ENCODE results near the gene SKOR2. TPM values are rescaled to one million over a fixed set of nuclear protein-coding genes. Genes with fewer than 3 reads are reported as not detected.
A peak's percentile ranks its signal among the peaks of the same experiment; 100 is the strongest.
"Not testable (repeated sequence)": the region's sequence is repeated elsewhere in the genome, so short reads cannot be mapped to it uniquely, and the experiment has no call there.

The SKOR2 gene
- total RNA-seq, 1 experiment from 2014 or later: not detected

- peak; percentile 36 for DNase-seq (ENCODE audit: low read depth)
Measured at GRCh38 chr18:47254341-47254939, 3.0 kb upstream of the SKOR2 start.

GRCh38 chr18:47253101-47253654 lies 1.7 kb upstream of the SKOR2 start:
- no peak for DNase-seq (ENCODE audit: low read depth)

DNA sequence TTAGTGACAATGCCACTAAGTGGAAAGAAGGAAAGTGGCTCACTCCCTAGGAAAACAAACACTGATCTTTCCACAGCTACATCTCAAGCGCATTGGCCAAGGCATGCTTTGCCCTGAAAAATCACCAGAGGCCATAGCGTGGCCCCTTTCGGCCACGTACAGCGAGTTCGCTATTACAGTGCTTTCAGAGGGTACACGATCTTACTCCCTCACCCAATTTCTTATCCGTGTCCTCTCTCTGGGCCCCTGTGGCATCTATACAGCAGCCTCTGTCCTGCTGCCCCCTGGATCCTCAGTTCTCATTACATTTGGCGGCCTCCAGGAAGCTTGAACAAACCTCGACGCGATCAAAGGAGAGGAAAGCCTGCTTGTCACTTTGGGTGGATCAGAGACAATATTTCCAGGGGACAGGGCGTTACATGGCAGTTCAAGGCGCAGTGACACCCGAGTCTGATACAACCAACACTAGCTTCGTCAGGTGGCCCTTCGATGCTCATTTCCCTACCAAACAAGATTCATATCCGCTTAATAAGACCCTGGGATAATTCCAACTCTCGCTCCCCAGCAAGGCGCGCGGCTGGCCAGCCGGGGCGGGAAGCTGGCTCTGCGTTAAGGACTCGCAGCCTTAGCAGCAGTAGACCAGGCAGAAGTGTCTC lies 941 bp downstream of the SKOR2 start:
- no peak for DNase-seq (ENCODE audit: low read depth)

DNA sequence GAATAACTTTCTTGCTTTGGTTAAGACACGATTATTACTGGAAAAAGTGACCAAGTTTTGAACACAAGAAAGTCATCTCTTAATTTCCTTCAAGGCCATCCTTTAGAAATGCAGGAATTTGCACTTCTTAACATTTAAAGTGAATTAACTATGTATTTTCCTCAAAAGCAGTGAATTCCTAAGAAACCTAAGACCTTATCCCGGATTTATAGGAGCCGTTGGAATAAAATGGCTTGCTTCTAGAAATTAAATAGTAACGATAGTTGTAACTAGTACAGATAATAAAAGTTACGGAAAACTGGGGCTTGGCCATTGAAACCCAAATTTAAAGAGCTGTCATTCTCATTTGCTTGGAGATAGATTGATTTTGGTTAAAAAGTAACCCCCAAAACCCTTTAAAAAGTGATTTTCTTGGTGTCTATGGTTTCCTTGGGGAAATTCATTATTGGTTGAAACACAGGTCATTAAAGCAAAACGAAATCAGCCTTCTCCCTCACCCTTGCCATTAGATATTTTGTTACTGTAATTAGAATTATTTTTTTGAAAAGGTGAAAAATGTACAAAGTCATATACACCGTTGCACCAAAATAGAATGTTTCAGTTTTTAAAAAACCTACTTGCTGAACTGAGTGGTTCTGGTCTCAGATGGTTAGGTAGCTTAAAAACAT lies 2.0 kb downstream of the SKOR2 start:
- DNase-seq (ENCODE audit: low read depth): no peak

- no peak for DNase-seq (ENCODE audit: low read depth)
Measured at GRCh38 chr18:47248604-47249313, 2.7 kb downstream of the SKOR2 start.

DNA sequence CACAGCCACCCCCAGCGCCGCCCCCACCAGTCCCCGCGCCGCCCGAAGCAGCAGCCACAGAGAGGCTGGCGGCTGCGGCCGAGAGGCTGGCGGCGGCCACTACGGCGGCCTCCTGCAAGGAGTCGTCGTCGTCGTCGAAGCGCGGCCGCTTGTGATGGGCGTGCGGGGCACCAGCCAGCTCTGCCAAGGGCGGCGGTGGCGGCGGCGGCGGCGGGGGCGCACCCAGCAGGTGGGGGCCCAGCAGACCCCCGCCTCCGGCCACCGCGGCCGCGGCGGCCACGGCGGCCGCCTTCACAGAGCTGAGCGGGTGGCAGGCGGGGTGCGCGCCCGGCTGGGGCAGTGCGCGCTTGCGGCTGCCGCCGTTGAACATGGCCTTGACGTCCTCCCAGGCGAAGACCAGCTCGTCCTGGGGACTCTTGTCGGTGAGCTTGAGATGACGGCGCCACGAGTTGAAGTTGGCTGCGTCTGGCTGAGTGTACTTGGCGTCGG lies 3.3 kb downstream of the SKOR2 start:
- DNase-seq (ENCODE audit: low read depth): no peak

GRCh38 chr18:47247416-47248114 lies 3.9 kb downstream of the SKOR2 start:
- DNase-seq (ENCODE audit: low read depth): no peak

GRCh38 chr18:47247036-47247415 lies 4.4 kb downstream of the SKOR2 start:
- DNase-seq (ENCODE audit: low read depth): no peak

GRCh38 chr18:47246027-47246971 lies 5.2 kb downstream of the SKOR2 start:
- DNase-seq (ENCODE audit: low read depth): no peak

DNA sequence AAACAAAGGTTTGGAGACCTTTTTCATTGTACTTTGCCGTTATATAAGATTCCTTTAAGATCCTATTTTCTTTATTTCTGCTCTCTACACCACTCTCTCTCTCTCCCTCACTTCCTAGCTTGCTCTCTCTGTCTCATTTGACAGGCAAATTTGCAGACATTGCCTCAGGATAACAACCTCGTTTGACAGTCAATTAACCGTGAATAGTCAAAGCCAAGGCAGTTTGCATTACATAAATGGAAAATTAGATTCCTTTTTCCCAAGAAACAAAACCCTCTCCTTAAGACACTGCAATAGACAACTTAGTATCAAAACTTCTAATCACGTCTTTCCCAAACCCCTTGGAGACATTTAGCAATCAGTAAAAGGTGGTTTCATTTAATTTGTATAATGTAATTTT lies 7.4 kb downstream of the SKOR2 start:
- DNase-seq (ENCODE audit: low read depth): no peak

DNA sequence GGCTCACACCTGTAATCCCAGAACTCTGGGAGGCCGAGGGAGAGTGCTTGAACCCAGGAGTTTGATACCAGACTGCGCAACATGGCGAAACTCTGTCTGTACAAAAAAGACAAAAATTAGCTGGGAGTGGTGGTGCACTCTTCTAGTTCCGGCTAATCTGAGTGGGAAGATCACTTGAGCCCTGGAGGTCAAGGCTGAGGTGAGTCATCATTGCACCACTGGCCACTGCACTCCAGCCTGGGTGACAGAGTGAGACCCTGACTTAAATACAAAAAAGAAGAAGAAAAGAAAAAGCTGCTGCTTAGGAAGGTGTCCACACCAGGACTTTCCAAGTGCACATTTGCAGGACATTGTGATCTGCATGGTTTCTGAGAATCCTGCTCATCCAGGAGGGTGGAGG lies 16.4 kb downstream of the SKOR2 start:
- DNase-seq (ENCODE audit: low read depth): no peak

- no peak for DNase-seq (ENCODE audit: low read depth)
Measured at GRCh38 chr18:47226660-47227059, 24.8 kb downstream of the SKOR2 start.

GRCh38 chr18:47215554-47216138 lies 35.8 kb downstream of the SKOR2 start:
- peak; percentile 46 for DNase-seq (ENCODE audit: low read depth)

DNA sequence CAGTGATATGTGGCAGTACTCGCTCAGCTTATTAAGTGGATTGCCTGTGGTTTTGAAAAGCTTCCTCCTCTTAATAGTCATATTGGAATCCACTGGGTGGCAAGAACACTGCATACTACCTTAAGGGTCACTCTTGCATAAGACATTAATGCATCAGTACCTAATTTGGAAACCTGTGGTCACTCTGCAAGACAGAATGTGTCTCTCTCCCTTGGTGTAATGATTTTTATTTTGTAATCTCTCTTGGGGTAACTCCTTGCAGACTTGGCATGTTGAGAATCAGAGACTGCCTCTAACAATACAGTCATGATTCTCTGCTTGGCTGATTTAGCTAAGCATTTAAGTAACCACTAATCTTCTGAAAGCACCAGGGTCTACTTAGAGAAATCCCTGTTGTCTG lies 42.3 kb downstream of the SKOR2 start:
- DNase-seq (ENCODE audit: low read depth): no peak

DNA sequence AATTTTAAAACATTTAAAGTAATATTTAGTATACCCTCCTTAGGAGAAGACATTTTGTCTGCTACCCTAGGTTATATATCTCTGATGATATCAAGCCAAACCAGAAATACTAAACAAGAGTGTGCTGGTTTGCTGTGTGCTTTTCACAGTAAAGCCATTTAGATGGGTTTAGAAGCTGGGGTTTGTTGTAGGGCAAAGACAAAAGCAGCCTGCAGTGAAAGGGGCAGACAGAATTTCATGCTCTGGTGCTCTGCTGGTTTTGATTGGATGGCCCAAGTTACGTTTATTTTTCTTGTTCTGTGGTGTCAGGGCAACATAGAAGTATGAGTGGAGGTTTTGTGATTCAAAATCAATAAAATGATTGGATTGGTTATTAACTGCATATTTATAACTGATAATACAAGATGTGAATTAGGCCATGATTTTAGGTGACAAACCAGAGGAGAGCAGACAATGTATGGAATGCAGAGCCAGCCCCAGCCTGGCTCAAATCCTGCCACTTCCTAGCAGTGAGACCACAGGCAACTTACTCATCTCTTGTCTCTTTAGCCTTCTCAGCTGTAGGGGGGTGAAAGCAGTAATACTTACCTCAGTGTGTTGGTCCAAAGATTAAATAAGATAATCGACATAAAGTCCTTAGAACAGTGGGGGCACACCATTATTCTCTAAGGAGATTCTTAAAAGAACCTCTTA lies 44.4 kb downstream of the SKOR2 start:
- DNase-seq (ENCODE audit: low read depth): no peak

DNA sequence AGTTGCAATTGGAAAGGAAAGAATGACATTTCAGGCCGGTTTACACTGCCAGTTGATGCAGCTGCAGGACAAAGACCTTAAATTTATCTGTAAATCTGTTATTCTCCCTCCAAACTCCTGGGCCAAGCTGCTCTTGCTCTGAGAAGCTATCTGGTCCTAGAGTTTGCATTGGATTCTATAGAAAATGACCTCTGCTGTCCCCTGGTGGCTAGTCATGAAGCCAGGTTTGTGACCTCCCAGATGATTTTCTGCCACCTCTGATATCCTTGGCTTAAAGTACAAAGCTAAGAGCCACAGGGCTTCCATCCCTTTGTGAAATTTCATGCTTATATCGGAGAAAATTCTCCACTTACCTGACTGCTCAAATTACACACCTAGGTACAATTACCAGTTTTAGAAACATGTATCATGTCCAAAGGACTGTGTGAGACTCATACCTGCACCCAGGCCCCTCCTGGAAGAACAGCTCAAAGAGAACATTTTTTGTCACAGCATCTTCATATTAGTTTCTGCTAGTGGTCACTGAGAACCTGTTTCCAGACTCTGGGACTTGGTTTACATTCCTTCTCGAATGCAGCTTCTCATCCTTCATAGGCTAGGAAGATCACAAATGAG lies 46.4 kb downstream of the SKOR2 start:
- peak; percentile 32 for DNase-seq (ENCODE audit: low read depth)

GRCh38 chr18:47203626-47204464 lies 47.6 kb downstream of the SKOR2 start:
- no peak for DNase-seq (ENCODE audit: low read depth)

DNA sequence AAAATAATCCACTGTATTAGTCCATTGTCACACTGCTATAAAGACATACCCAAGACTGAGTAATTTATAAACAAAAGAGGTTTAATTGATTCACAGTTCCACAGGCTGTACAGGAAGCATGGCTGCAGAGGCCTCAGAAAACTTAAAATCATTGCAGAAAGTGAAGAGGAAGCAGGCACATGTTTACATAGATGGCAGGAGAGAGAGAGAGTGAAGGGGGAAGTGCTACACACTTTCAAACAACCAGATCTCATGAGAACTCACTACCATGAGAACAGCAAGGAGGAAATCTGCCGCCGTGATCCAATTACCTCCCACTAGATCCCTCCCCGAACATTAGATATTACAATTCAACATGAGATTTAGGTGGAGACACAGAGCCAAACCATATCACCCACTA lies 55.5 kb downstream of the SKOR2 start:
- not testable (repeated sequence) for DNase-seq (ENCODE audit: low read depth)
